ENCODE results near the gene ZNF438.

DNA sequence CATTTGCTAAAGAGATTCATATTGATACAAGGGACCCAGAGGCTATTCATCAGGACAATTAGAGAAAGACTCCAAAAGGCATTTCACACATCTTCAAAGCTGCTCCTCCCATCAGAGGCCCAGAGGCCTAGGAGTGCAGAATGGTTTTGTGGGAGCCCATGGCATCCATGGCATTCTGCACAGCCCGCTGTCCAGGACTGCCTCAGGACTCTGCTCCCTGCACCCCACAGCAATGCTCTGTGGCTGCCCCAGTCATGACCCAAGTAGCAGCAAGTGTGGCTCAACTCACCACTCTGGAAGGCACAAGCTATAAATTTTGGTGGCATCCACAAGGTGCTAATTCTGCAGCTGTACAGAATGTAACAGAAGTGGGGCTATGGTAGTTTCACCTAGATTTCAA, 38.5 kb downstream of the ZNF438 start:
- TF ChIP-seq, protein P1, sequence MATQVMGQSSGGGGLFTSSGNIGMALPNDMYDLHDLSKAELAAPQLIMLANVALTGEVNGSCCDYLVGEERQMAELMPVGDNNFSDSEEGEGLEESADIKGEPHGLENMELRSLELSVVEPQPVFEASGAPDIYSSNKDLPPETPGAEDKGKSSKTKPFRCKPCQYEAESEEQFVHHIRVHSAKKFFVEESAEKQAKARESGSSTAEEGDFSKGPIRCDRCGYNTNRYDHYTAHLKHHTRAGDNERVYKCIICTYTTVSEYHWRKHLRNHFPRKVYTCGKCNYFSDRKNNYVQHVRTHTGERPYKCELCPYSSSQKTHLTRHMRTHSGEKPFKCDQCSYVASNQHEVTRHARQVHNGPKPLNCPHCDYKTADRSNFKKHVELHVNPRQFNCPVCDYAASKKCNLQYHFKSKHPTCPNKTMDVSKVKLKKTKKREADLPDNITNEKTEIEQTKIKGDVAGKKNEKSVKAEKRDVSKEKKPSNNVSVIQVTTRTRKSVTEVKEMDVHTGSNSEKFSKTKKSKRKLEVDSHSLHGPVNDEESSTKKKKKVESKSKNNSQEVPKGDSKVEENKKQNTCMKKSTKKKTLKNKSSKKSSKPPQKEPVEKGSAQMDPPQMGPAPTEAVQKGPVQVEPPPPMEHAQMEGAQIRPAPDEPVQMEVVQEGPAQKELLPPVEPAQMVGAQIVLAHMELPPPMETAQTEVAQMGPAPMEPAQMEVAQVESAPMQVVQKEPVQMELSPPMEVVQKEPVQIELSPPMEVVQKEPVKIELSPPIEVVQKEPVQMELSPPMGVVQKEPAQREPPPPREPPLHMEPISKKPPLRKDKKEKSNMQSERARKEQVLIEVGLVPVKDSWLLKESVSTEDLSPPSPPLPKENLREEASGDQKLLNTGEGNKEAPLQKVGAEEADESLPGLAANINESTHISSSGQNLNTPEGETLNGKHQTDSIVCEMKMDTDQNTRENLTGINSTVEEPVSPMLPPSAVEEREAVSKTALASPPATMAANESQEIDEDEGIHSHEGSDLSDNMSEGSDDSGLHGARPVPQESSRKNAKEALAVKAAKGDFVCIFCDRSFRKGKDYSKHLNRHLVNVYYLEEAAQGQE (IDR thresholded peaks at IDR 0.05; ENCODE audit: insufficient read depth in 1 of 2, low read depth in 2 of 2, low read length in 2 of 2): no peak
- no peak for TF ChIP-seq SIN3A (IDR thresholded peaks at IDR 0.05; ENCODE audit: borderline replicate concordance, insufficient read depth, low read length)
